ENCODE results near the gene VSTM2B. TPM values are rescaled to one million over a fixed set of nuclear protein-coding genes. Genes with fewer than 3 reads are reported as not detected.

The VSTM2B gene
- total and polyA plus RNA-seq, 2 donors from 2014 or later, result not detected

DNA sequence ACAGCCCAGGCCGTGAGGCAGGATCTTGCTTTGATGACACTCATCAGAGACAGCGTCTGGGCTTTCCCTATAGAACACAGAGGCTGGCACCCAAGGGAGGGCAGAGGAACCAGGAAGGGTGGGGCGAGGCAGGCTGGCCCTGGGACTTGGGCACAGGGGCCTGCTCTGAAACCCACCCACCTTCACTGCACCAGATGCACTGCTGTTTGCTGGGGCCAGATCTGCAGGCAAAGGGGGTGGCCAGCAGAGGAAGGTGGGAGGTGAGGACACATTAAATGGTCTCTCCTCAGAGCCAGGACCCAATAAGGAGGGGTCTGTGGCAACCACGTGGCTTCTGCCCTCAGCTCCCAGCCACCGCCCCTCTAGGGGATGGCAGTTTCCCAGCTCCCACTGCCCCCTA lies 6.6 kb upstream of the VSTM2B start:
- TF ChIP-seq, protein P1, sequence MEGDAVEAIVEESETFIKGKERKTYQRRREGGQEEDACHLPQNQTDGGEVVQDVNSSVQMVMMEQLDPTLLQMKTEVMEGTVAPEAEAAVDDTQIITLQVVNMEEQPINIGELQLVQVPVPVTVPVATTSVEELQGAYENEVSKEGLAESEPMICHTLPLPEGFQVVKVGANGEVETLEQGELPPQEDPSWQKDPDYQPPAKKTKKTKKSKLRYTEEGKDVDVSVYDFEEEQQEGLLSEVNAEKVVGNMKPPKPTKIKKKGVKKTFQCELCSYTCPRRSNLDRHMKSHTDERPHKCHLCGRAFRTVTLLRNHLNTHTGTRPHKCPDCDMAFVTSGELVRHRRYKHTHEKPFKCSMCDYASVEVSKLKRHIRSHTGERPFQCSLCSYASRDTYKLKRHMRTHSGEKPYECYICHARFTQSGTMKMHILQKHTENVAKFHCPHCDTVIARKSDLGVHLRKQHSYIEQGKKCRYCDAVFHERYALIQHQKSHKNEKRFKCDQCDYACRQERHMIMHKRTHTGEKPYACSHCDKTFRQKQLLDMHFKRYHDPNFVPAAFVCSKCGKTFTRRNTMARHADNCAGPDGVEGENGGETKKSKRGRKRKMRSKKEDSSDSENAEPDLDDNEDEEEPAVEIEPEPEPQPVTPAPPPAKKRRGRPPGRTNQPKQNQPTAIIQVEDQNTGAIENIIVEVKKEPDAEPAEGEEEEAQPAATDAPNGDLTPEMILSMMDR (IDR thresholded peaks at IDR 0.05; ENCODE audit: borderline replicate concordance, extremely low read depth, insufficient read depth), result no peak
- no peaks in the 10 kb centered on the region for H3K36me3 ChIP-seq (ENCODE audit: control insufficient read depth in 2 of 3, insufficient read depth in 3 of 3, low read length in 3 of 3)
- H3K27me3 ChIP-seq (ENCODE audit: control insufficient read depth, insufficient read depth, low read length), result peaks cover 11% of the 10 kb centered on the region
- DNase-seq, result peak in 1 of 5 donors; percentile 43
- no peak for FAIRE-seq
- H3K27ac ChIP-seq (ENCODE audit: low read depth in 2 of 2, low read length in 2 of 2), result no peak overlapping the region
- intact Hi-C loops (cut with DNase I), result no loop called here
- no peak overlapping the region for H3K9ac ChIP-seq (ENCODE audit: low read length in 3 of 3)
- no peaks in the 10 kb centered on the region for H3K9me3 ChIP-seq (ENCODE audit: control insufficient read depth in 2 of 3, insufficient read depth in 1 of 3, low read length in 3 of 3)
- no peak overlapping the region for H3K4me3 ChIP-seq (ENCODE audit: low read length in 3 of 3)
- no peaks in the 10 kb centered on the region for H3K4me1 ChIP-seq (ENCODE audit: control insufficient read depth in 2 of 3, insufficient read depth in 2 of 3, low read depth in 1 of 3, low read length in 3 of 3)

DNA sequence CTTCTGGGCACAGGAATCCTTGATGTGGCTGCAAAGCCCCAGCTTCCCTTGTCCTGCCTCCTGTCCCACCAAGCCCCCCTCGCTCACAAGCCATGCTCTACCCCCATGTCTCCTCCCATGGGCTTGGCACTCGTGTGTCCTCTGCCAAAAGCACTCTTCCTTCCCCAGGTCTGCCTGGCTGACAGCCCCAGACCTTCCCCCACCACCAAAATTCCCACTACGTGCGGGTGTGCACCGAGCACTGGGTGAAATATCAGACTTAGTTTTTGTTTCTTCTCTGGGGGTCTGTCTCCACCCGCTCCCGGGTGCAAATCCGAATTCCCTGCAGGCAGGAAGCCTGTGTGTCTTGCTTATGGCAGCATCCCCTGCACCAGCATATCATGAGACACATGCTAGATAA lies 5.9 kb upstream of the VSTM2B start:
- DNase-seq, result peak in 1 of 5 donors; percentile 40
- Histone ChIP-seq H3K27me3 (ENCODE audit: control insufficient read depth, insufficient read depth, low read length) (peaks cover 13% of the 10 kb centered on the region), H3K27ac (ENCODE audit: low read depth in 2 of 2, low read length in 2 of 2) (no peak overlapping the region), H3K4me1 (ENCODE audit: control insufficient read depth in 2 of 3, insufficient read depth in 2 of 3, low read depth in 1 of 3, low read length in 3 of 3) (no peaks in the 10 kb centered on the region), H3K9me3 (ENCODE audit: control insufficient read depth in 2 of 3, insufficient read depth in 1 of 3, low read length in 3 of 3) (no peaks in the 10 kb centered on the region), H3K36me3 (ENCODE audit: control insufficient read depth in 2 of 3, insufficient read depth in 3 of 3, low read length in 3 of 3) (no peaks in the 10 kb centered on the region), H3K4me3 (ENCODE audit: low read length in 3 of 3) (no peak overlapping the region), H3K9ac (ENCODE audit: low read length in 3 of 3) (no peak overlapping the region)
- TF ChIP-seq, protein P1 (IDR thresholded peaks at IDR 0.05; ENCODE audit: borderline replicate concordance, extremely low read depth, insufficient read depth), result no peak
- no peak for FAIRE-seq
- intact Hi-C loops (cut with DNase I), result no loop called here

GRCh38 chr19:29520390-29520789 lies 5.4 kb upstream of the VSTM2B start:
- TF ChIP-seq, protein P1 (IDR thresholded peaks at IDR 0.05; ENCODE audit: borderline replicate concordance, extremely low read depth, insufficient read depth), result no peak
- FAIRE-seq, result no peak

More at GRCh38 chr19:29520390-29520789, 5.4 kb upstream of the VSTM2B start:
- Histone ChIP-seq H3K9me3 (ENCODE audit: control insufficient read depth in 2 of 3, insufficient read depth in 1 of 3, low read length in 3 of 3) (no peaks in the 10 kb centered on the region), H3K9ac (ENCODE audit: low read length in 3 of 3) (no peak overlapping the region), H3K27ac (ENCODE audit: low read depth in 2 of 2, low read length in 2 of 2) (no peak overlapping the region), H3K27me3 (ENCODE audit: control insufficient read depth, insufficient read depth, low read length) (peaks cover 13% of the 10 kb centered on the region), H3K36me3 (ENCODE audit: control insufficient read depth in 2 of 3, insufficient read depth in 3 of 3, low read length in 3 of 3) (no peaks in the 10 kb centered on the region), H3K4me3 (ENCODE audit: low read length in 3 of 3) (no peak overlapping the region), H3K4me1 (ENCODE audit: control insufficient read depth in 2 of 3, insufficient read depth in 2 of 3, low read depth in 1 of 3, low read length in 3 of 3) (no peaks in the 10 kb centered on the region)
- peak in 1 of 5 donors; percentile 40 for DNase-seq
- intact Hi-C loops (cut with DNase I), result no loop called here
